Measurements from ENCODE around the gene DOCK1.

DOCK1 gene

DNA sequence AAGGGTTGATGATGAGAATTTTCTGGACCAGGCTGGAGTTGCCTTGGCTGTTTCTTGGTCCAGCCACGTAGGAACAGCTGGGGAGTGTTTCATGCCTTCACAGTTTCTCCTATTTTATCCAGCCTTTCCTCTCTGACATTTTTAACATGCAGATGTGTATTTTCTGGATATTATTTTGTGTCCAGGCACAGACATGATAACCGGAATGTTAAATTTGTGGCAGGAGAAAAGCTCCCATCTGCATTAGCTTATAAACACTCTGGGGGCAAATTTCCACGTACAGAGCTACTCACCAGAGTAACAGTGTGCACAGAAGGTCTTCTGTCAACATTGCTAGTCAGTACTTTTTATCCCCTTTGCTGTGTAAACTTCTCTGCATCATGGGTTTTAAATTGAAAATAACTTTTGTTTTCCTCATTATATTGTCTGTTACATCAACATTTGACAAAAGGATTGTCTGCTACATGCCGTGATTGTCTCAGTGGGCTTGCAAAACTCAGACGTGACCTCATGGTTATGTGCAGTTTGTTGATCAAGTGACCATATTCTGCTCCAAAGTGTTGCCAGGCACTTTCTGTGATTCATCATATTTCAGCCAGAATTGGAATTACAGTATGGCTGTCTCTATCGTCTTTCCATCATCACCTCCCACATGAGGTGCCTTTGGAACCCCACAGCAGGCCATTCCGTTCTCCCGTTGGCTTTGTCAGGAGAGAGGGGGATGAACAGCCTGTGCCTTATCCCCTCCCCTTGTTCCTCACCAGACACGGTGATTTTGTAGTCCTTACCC lies 249.8 kb downstream of the DOCK1 start:
- TF ChIP-seq GATA2 (IDR thresholded peaks at IDR 0.05; ENCODE audit: low read depth, low read length) (no peak), GATA3 (IDR thresholded peaks at IDR 0.05; ENCODE audit: low read depth, low read length) (no peak)

- TF ChIP-seq GATA2 (IDR thresholded peaks at IDR 0.05; ENCODE audit: low read depth, low read length) (no peak), GATA3 (IDR thresholded peaks at IDR 0.05; ENCODE audit: low read depth, low read length) (no peak)
Observed at GRCh38 chr10:127157089-127157488, 251.9 kb downstream of the DOCK1 start.

DNA sequence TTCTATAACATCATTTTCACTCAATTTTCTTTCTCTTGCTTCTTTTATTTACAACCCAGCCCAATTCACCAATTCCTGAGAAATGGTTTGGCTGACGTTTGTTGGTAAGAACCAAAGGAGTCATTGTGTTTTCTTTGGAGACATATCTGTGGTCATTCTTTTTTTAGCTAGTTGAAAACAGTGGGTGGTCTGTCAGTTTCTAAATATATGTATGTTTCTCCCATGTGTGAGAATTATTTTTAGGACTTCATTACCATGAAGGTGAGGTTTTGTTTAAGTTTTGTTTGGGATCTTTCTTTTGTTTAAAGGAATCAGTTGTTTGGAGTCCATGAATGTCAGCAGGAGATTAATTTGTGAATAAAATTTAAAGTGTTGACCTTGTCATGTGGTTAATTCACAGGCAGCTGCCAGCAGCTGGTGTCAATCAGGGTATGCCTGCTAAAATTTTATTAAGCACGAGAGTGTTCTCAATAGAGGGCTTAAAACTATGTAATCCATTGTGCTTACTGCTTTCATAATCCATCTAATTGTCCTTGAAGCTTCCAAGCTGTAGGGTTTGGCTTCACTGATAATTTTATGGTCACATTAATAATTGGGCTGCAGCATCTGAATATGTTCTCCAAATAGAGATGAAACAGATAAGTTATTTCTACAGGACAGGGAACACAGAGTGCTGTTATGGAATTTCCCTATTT lies 252.4 kb downstream of the DOCK1 start:
- TF ChIP-seq GATA2 (IDR thresholded peaks at IDR 0.05; ENCODE audit: low read depth, low read length), result no peak

DNA sequence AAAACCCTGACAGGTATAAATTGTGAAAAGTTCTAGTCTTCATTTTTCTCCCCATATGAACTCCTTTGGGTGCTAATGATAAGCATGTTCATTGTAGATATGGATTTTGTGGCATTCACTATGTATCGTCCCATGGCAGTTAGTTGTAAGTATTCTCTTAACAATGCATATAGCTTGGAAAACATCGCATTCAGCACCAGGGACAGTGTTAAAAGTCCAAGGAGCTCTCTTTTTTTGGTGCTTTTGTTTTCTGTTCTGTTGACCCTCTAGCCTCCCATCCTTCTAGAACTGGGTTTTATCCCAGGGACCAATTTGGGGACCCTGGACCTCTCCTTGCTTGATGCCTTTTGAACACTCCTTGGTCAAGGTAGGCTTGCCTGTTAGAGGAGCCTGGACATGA lies 253.4 kb downstream of the DOCK1 start:
- no peak for TF ChIP-seq GATA2 (IDR thresholded peaks at IDR 0.05; ENCODE audit: low read depth, low read length)

- TF ChIP-seq GATA3 (IDR thresholded peaks at IDR 0.05; ENCODE audit: low read depth, low read length) (no peak), GATA2 (IDR thresholded peaks at IDR 0.05; ENCODE audit: low read depth, low read length) (no peak)
Observed at GRCh38 chr10:127159648-127160245, 254.5 kb downstream of the DOCK1 start.

GRCh38 chr10:127161482-127161881 lies 256.3 kb downstream of the DOCK1 start:
- no peak for TF ChIP-seq GATA3 (IDR thresholded peaks at IDR 0.05; ENCODE audit: low read depth, low read length)
- no peak for TF ChIP-seq GATA2 (IDR thresholded peaks at IDR 0.05; ENCODE audit: low read depth, low read length)

DNA sequence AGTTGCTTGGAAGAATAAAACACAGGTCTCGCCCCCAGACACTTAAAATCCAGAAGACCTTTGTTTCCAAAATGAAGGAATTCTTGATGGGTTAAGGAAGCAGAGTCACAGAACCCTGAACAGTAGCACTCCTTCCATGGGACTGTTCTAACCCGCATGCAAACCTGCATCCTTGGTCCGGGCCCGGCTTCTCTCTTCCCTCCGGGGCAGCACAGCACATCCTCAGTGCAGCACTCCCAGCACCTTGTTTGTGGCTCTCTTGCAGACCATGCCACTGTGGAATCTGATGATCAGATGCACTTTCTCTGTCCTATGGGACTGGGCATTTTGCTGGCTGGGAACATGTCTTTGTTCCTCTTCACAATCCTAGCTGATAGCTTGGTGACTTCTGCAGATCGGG lies 257.6 kb downstream of the DOCK1 start:
- TF ChIP-seq GATA3 (IDR thresholded peaks at IDR 0.05; ENCODE audit: low read depth, low read length) (no peak), GATA2 (IDR thresholded peaks at IDR 0.05; ENCODE audit: low read depth, low read length) (no peak)

GRCh38 chr10:127168261-127168660 lies 263.0 kb downstream of the DOCK1 start:
- TF ChIP-seq GATA2 (IDR thresholded peaks at IDR 0.05; ENCODE audit: low read depth, low read length) (no peak), GATA3 (IDR thresholded peaks at IDR 0.05; ENCODE audit: low read depth, low read length) (no peak)

DNA sequence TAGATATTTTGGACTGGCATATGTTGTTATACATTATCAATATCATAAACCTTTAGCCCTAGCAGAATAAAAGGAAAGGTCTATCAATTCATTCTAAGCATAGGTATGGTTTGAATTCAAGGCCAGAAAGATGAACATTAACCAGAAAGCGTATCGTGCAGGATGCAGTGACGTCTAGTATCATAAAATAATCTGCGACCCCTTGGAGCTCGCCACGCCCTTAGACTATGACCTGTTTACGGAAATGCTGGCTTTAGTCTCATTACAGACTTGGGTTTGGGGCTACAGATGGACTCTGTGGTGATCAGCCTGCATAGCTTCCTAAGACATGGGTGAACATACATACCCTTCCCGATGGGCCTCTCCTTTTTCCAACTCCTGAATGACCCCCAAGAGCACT lies 269.6 kb downstream of the DOCK1 start:
- TF ChIP-seq GATA3 (IDR thresholded peaks at IDR 0.05; ENCODE audit: low read depth, low read length) (no peak), GATA2 (IDR thresholded peaks at IDR 0.05; ENCODE audit: low read depth, low read length) (no peak)

- TF ChIP-seq GATA3 (IDR thresholded peaks at IDR 0.05; ENCODE audit: low read depth, low read length) (no peak), GATA2 (IDR thresholded peaks at IDR 0.05; ENCODE audit: low read depth, low read length) (no peak)
Observed at GRCh38 chr10:127175357-127176110, 270.3 kb downstream of the DOCK1 start.

DNA sequence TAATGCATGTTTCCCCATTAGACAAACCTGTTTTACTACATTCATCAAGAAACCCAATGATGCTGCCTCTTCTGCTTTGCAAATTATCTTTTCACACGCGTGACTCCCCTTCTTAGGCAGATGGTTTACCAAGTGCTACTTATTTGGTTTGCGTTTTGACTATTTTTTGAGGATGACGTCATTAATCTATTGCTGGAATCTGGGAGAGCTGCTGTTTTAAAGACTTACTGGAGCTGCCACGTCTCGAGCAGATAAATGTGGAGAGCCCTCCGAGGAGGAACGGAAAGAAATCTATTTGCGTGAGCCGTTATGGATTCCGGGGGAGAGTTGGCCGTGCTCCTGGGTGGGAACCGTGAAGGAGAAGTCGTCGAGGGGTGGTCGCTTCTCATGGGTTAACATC lies 271.4 kb downstream of the DOCK1 start:
- TF ChIP-seq GATA3 (IDR thresholded peaks at IDR 0.05; ENCODE audit: low read depth, low read length) (no peak), GATA2 (IDR thresholded peaks at IDR 0.05; ENCODE audit: low read depth, low read length) (no peak)

DNA sequence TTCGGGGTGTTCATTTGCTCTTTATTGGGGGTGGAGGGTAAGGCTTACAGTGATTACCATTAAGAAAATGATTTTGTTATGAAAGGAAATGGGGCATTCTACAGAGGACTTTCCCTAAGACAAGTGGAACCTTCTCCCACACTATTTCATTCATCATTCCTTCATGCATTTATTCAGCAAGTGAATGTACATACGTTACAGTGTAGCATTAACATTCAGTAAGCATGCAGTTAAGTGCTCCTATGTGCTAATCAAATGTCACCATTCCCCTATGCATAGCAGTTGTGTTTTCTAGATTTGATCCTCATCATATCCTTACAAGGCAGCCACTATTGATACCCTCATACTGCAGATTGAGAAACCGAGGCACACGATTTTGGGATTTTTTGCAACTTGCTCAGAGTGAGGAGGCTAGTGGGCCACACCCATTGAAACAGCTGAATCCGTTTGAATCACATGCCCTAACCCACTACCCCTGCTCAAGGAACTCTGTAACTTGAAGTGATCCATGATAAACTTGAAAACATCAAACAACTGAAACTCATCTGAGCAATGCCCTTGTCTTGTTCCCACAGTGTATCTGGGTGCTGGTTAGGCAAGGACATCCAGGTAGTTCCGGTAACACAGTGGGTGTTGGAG lies 274.5 kb downstream of the DOCK1 start:
- no peak for TF ChIP-seq GATA3 (IDR thresholded peaks at IDR 0.05; ENCODE audit: low read depth, low read length)
- TF ChIP-seq GATA2 (IDR thresholded peaks at IDR 0.05; ENCODE audit: low read depth, low read length), result no peak

DNA sequence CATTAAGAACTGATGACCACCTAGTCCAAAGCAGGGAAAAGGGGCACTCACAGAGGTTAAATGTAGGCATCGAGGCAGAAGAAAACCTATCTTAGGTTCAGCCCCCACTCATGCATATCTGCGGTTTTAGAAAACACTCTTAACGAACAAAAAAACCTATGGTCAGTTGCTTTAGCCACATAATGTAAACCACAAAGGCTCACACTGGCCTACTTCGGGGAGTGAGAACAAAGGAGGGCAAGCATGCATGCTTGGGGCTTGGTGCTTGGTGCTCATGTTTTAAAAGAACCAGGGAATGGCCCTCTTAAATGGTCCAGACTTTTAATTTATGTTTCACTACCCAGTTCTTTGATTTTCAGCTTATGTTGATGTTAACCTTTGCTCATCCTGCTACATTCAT lies 276.9 kb downstream of the DOCK1 start:
- no peak for TF ChIP-seq GATA2 (IDR thresholded peaks at IDR 0.05; ENCODE audit: low read depth, low read length)
- TF ChIP-seq GATA3 (IDR thresholded peaks at IDR 0.05; ENCODE audit: low read depth, low read length), result no peak

GRCh38 chr10:127184582-127184981 lies 279.4 kb downstream of the DOCK1 start:
- TF ChIP-seq GATA3 (IDR thresholded peaks at IDR 0.05; ENCODE audit: low read depth, low read length) (no peak), GATA2 (IDR thresholded peaks at IDR 0.05; ENCODE audit: low read depth, low read length) (no peak)
